Nephron progenitor cell (in vitro differentiated cells): ENCODE data around the gene MTMR12.
"Not testable (repeated sequence)": the region's sequence is repeated elsewhere in the genome, so short reads cannot be mapped to it uniquely, and the experiment has no call there.

ENCODE experiments used
- DNase-seq: peaks from one replicate; pipeline ENCODE4 v3.0.0; 2021
- H3K27ac Mint-ChIP-seq: 2 replicates; pipeline ENCODE4 v1.8.0; 2021; ENCODE audit warnings: mild to moderate bottlenecking, moderate library complexity, mixed read lengths
- H3K27me3 Mint-ChIP-seq: 2 replicates; pipeline ENCODE4 v1.8.0; 2021; ENCODE audit warnings: mild to moderate bottlenecking, low read depth, mixed read lengths; ENCODE audit not compliant: poor library complexity
- H3K36me3 Mint-ChIP-seq: 2 replicates; pipeline ENCODE4 v1.8.0; 2021; ENCODE audit warnings: low read depth, mixed read lengths
- H3K4me1 Mint-ChIP-seq: 2 replicates; pipeline ENCODE4 v1.8.0; 2021; ENCODE audit warnings: mixed read lengths
- H3K4me3 Mint-ChIP-seq: 2 replicates; pipeline ENCODE4 v1.8.0; 2021; ENCODE audit warnings: mild to moderate bottlenecking, moderate library complexity, mixed read lengths
- H3K9me3 Mint-ChIP-seq: 2 replicates; pipeline ENCODE4 v1.8.0; 2021; ENCODE audit warnings: mild to moderate bottlenecking, moderate library complexity, mixed read lengths
- TF ChIP-seq, protein P1 (sequence below): fragments of 200-600 bp; sonication (generic); IDR thresholded peaks from 2 replicates; pipeline ENCODE4 v1.5.0; 2021; ENCODE audit warnings: antibody characterized with exemption

Gene MTMR12

DNA sequence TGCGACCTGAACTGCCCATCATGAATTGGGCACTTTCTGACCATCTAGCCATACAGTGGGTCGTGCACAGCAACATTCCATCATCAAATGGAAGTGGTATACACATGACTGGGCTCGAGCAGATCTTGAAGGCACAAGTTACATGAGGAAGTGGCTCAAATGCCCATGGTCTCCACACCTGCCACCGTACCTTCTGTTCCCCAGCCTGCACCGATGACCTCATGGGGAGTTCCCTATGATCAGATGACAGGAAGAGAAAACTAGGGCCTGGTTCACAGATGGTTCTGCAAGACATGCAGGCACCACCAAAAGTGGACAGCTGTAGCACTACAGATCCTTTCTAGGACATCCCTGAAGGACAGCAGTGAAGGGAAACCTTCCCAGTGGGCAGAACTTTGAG, 21.8 kb downstream of the MTMR12 start:
- no peak overlapping the region for H3K27ac Mint-ChIP-seq
- no peak overlapping the region for H3K4me3 Mint-ChIP-seq
- TF ChIP-seq, protein P1, sequence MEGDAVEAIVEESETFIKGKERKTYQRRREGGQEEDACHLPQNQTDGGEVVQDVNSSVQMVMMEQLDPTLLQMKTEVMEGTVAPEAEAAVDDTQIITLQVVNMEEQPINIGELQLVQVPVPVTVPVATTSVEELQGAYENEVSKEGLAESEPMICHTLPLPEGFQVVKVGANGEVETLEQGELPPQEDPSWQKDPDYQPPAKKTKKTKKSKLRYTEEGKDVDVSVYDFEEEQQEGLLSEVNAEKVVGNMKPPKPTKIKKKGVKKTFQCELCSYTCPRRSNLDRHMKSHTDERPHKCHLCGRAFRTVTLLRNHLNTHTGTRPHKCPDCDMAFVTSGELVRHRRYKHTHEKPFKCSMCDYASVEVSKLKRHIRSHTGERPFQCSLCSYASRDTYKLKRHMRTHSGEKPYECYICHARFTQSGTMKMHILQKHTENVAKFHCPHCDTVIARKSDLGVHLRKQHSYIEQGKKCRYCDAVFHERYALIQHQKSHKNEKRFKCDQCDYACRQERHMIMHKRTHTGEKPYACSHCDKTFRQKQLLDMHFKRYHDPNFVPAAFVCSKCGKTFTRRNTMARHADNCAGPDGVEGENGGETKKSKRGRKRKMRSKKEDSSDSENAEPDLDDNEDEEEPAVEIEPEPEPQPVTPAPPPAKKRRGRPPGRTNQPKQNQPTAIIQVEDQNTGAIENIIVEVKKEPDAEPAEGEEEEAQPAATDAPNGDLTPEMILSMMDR, result no peak
- peaks cover 13% of the 10 kb centered on the region for H3K9me3 Mint-ChIP-seq
- DNase-seq, result no peak
- H3K27me3 Mint-ChIP-seq, result no peaks in the 10 kb centered on the region
- H3K4me1 Mint-ChIP-seq, result no peaks in the 10 kb centered on the region
- H3K36me3 Mint-ChIP-seq, result peaks cover 66% of the 10 kb centered on the region

DNA sequence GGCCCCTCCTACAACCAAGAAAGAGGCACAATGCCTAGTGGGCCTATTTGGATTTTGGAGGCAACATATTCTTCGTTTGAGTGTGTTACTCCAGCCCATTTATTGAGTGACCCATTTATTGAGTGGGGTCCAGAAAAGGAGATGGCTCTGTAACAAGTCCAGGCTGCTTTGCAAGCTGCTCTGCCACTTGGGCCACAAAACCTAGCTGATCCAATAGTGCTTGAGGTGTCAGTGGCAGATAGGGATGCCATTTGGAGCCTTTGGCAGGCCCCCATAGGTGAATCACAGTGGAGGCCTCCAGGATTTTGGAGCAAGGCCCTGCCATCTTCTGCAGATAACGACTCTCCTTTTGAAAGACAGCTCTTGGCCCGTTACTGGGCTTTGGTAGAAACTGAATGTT, 22.2 kb downstream of the MTMR12 start:
- not testable (repeated sequence) for DNase-seq, H3K4me1 Mint-ChIP-seq, H3K4me3 Mint-ChIP-seq, H3K27me3 Mint-ChIP-seq, H3K27ac Mint-ChIP-seq
- Mint-ChIP-seq H3K9me3 (peaks cover 13% of the 10 kb centered on the region), H3K36me3 (peaks cover 68% of the 10 kb centered on the region)

DNA sequence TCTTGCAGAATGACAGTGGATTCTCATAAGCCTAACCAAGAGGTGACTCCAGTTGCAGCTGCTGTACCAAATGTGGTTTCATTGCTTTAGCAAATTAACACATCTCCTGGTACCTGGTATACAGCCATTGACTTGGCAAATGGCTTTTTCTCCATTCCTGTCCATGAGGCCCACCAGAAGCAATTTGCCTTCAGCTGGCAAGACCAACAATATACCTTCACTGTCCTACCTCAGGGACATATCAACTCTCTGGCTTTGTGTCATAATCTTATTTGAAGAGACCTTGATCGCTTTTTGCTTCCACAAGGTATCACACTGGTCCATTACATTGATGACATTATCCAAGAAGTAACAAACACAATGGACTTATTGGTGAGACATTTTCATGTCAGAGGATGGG, 22.8 kb downstream of the MTMR12 start:
- not testable (repeated sequence) for H3K27ac Mint-ChIP-seq, H3K4me1 Mint-ChIP-seq, DNase-seq, H3K4me3 Mint-ChIP-seq, H3K27me3 Mint-ChIP-seq
- peaks cover 13% of the 10 kb centered on the region for H3K9me3 Mint-ChIP-seq
- H3K36me3 Mint-ChIP-seq, result peaks cover 68% of the 10 kb centered on the region

DNA sequence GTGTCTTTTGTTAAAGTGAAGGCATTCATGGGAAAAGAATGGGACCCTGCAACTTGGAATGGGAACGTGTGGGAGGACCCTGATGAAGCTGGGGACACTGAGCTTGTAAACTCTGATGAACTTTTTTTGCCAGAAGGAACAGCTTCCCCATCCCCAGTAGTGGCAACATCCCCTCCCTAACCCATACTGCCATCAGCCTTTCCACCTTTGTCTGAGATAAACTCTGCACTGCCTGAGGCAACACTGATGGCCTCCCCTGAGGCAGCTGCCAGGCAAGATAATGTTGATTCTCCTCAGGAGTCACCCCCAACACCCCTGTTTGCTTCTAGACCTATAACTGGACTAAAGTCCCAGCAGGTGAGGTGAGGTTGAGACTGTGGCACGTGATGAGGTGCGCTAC, 24.6 kb downstream of the MTMR12 start:
- not testable (repeated sequence) for H3K4me1 Mint-ChIP-seq, DNase-seq, H3K27ac Mint-ChIP-seq, H3K4me3 Mint-ChIP-seq, H3K27me3 Mint-ChIP-seq
- Mint-ChIP-seq H3K36me3 (peaks cover 50% of the 10 kb centered on the region), H3K9me3 (peaks cover 13% of the 10 kb centered on the region)

DNA sequence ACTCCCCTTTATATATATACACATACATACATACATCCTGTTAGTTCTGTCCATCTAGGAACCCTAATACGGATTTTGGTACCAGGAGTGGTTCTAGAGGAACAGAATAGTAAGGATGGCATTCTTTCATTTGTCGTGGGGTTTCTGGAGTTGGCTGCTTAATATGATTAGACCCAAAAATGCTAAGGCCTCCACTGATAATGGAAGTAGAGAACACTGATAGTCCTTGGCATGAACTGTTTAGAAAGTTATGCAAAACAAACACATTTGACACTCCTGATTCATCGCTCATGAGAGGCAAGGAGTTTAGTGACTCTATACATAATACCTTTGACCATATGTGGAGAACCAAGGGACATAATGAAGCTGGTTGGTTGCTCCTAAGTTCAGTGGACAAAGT, 25.2 kb downstream of the MTMR12 start:
- H3K27me3 Mint-ChIP-seq, DNase-seq, H3K27ac Mint-ChIP-seq, H3K4me3 Mint-ChIP-seq, H3K4me1 Mint-ChIP-seq: not testable (repeated sequence)
- peaks cover 13% of the 10 kb centered on the region for H3K9me3 Mint-ChIP-seq
- peaks cover 46% of the 10 kb centered on the region for H3K36me3 Mint-ChIP-seq

DNA sequence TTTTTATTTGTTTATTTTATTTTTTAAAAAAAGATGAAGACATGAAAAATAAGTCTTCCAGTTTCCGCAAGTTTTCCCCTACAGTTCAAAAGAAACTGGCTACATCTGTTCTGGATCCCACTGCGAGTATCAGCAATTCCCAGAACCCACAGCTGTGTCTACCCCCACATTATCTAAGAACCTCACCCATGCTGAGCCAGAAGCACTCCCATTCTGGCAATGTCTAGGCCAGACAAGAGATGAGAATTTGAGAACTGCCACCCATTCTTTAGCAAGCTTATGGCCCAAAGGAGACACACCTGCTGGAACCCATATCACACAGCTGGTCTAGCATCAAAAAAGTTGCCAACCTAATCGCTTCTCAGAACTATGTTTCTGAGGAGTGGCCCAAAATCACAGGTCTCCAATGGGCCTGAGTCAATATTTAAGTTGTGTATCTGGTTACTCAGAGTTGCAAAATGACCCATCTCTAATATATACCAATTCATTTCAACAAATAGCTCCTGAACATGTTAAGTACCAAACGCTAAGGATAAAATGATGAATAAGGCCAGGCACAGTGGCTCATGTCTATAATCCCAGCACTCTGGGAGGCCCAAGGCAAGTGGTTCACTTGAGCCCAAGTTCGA, 27.1 kb downstream of the MTMR12 start:
- H3K9me3 Mint-ChIP-seq, result peaks cover 13% of the 10 kb centered on the region
- no peak overlapping the region for H3K4me3 Mint-ChIP-seq
- TF ChIP-seq, protein P1, result no peak
- no peaks in the 10 kb centered on the region for H3K4me1 Mint-ChIP-seq
- H3K36me3 Mint-ChIP-seq, result peaks cover 38% of the 10 kb centered on the region
- DNase-seq, result no peak
- no peaks in the 10 kb centered on the region for H3K27me3 Mint-ChIP-seq
- peak overlapping the region; percentile 21 for H3K27ac Mint-ChIP-seq

DNA sequence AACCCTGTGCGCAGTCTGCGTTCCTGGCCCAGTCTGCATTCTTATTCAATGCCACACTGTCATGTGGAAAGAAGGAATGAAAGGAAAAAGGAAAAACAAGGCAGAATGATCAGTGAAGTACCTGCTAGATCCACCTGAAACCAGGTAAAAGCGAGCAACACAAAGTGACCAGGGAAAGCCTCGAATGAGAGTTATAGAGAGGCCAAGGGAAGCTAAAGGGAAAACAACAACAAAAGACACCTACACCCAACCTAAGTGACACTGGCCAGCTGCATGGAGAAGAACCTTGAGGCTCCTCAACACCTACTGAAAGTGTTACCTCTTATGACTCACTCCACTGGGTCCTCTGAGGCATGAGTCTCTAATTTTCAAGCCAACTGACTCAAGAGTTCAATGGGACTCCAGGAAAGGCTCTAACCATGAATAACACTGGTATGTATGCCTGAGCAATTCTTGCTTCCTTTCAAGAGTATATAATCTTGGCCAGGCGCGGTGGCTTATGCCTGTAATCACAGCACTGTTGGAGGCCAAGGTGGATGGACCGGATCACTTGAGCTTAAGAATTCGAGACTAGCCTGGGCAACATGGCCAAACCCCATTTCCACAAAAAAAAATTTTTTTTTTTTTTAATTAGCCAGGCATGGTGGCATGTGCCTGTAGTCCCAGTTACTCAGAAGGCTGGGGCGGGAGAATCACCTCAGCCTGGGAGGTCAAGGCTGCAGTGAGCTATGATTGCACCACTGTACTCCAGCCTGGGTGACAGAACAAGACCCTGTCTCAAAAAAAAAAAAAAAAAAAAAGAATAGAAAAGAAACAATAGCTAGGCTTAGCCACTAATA, 29.0 kb downstream of the MTMR12 start:
- DNase-seq, result no peak
- no peak overlapping the region for H3K4me3 Mint-ChIP-seq
- peaks cover 6% of the 10 kb centered on the region for H3K9me3 Mint-ChIP-seq
- H3K4me1 Mint-ChIP-seq, result no peaks in the 10 kb centered on the region
- peaks cover 26% of the 10 kb centered on the region for H3K36me3 Mint-ChIP-seq
- TF ChIP-seq, protein P1, result no peak
- no peak overlapping the region for H3K27ac Mint-ChIP-seq
- H3K27me3 Mint-ChIP-seq, result no peaks in the 10 kb centered on the region

DNA sequence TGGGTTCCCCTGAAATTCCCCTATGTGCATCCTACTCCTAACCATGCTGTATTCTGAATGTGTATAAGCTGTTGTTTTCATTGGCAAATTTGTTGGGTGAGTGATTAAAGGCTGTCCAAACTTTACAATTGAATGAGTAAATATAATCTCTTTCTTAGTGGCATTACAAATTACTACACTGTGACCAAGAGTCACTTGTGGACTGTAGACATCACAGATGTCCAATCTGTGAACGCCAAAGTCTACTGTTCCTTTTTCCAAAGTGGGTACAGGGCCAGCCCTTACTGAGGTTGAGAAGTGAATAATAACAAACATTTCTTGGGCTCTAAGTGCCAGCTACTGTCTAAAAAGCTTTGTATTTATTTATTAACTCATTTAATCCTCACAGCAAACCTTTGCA, 29.7 kb downstream of the MTMR12 start:
- H3K9me3 Mint-ChIP-seq, result no peaks in the 10 kb centered on the region
- DNase-seq, result no peak
- H3K4me3 Mint-ChIP-seq, result no peak overlapping the region
- H3K4me1 Mint-ChIP-seq, result peaks cover 3% of the 10 kb centered on the region
- TF ChIP-seq, protein P1, result no peak
- peaks cover 20% of the 10 kb centered on the region for H3K36me3 Mint-ChIP-seq
- no peaks in the 10 kb centered on the region for H3K27me3 Mint-ChIP-seq
- H3K27ac Mint-ChIP-seq, result no peak overlapping the region
